Measurements from ENCODE around the gene TBC1D22A.

The TBC1D22A gene

GRCh38 chr22:46753360-46753759 lies 9.1 kb upstream of the TBC1D22A start:
- DNase-seq = peak; percentile 32

GRCh38 chr22:46753761-46754109 lies 8.7 kb upstream of the TBC1D22A start:
- no peak for DNase-seq

- peak; percentile 98 for DNase-seq
Measured at GRCh38 chr22:46754110-46754799, 8.2 kb upstream of the TBC1D22A start.

- peak; percentile 37 for DNase-seq
Measured at GRCh38 chr22:46754826-46755225, 7.6 kb upstream of the TBC1D22A start.

- no peak for DNase-seq
Measured at GRCh38 chr22:46755525-46755924, 6.9 kb upstream of the TBC1D22A start.

GRCh38 chr22:46756097-46756496 lies 6.4 kb upstream of the TBC1D22A start:
- DNase-seq = no peak

- DNase-seq = no peak
Measured at GRCh38 chr22:46757104-46757503, 5.3 kb upstream of the TBC1D22A start.

- DNase-seq = no peak
Measured at GRCh38 chr22:46758121-46758520, 4.3 kb upstream of the TBC1D22A start.

- peak; percentile 77 for DNase-seq
Measured at GRCh38 chr22:46758867-46759290, 3.6 kb upstream of the TBC1D22A start.

GRCh38 chr22:46761017-46761416 lies 1.4 kb upstream of the TBC1D22A start:
- no peak for DNase-seq

GRCh38 chr22:46761539-46762237 lies 762 bp upstream of the TBC1D22A start:
- DNase-seq = peak; percentile 73

GRCh38 chr22:46763051-46763705 lies 728 bp downstream of the TBC1D22A start:
- DNase-seq = peak; percentile 45

- DNase-seq = no peak
Measured at GRCh38 chr22:46764140-46764680, 1.8 kb downstream of the TBC1D22A start.

GRCh38 chr22:46764779-46765485 lies 2.5 kb downstream of the TBC1D22A start:
- no peak for DNase-seq

- DNase-seq = no peak
Measured at GRCh38 chr22:46766611-46767010, 4.2 kb downstream of the TBC1D22A start.

GRCh38 chr22:46767249-46767985 lies 5.0 kb downstream of the TBC1D22A start:
- DNase-seq = no peak

GRCh38 chr22:46769191-46769675 lies 6.8 kb downstream of the TBC1D22A start:
- peak; percentile 92 for DNase-seq

- DNase-seq = no peak
Measured at GRCh38 chr22:46769706-46770105, 7.3 kb downstream of the TBC1D22A start.

- DNase-seq = no peak
Measured at GRCh38 chr22:46770151-46770641, 7.7 kb downstream of the TBC1D22A start.

- no peak for DNase-seq
Measured at GRCh38 chr22:46770726-46771125, 8.3 kb downstream of the TBC1D22A start.

- DNase-seq = no peak
Measured at GRCh38 chr22:46773076-46773475, 10.6 kb downstream of the TBC1D22A start.
